Mesendoderm (in vitro differentiated cells): Measurements from ENCODE around the gene OR6X1.

ENCODE experiments used
- DNase-seq: peaks from one replicate; pipeline ENCODE4 v3.0.0; 2013
- H2AK5ac ChIP-seq: 2 replicates; pipeline ENCODE4 v1.6.1; 2013; ENCODE audit warnings: low read length, inconsistent platforms
- H2BK120ac ChIP-seq: 2 replicates; pipeline ENCODE4 v1.6.1; 2013; ENCODE audit warnings: low read depth, mild to moderate bottlenecking, low read length, moderate library complexity, mixed read lengths
- H2BK15ac ChIP-seq: replicated peaks from 2 replicates; pipeline ENCODE4 v1.6.1; 2013; ENCODE audit warnings: low read depth, mild to moderate bottlenecking, moderate library complexity
- H2BK5ac ChIP-seq: 2 replicates; pipeline ENCODE4 v1.6.1; 2013; ENCODE audit warnings: low read length, inconsistent platforms
- H3K18ac ChIP-seq: 2 replicates; pipeline ENCODE4 v1.6.1; 2013; ENCODE audit warnings: mild to moderate bottlenecking, low read length, mixed read lengths
- H3K23ac ChIP-seq: one replicate; pipeline ENCODE4 v1.6.1; 2013; ENCODE audit warnings: low read length
- H3K27ac ChIP-seq: 2 replicates; pipeline ENCODE4 v1.5.1; 2013; ENCODE audit warnings: low read depth, mild to moderate bottlenecking, inconsistent platforms, low read length, moderate library complexity
- H3K27me3 ChIP-seq: 2 replicates; pipeline ENCODE4 v1.6.1; 2013; ENCODE audit warnings: low read length, control low read depth, mild to moderate bottlenecking, inconsistent platforms; ENCODE audit not compliant: insufficient read depth, poor library complexity
- H3K36me3 ChIP-seq: 2 replicates; pipeline ENCODE4 v1.6.1; 2013; ENCODE audit warnings: low read length, inconsistent platforms; ENCODE audit not compliant: control insufficient read depth, insufficient read depth
- H3K4ac ChIP-seq: one replicate; pipeline ENCODE4 v1.6.1; 2013; ENCODE audit warnings: low read depth, mild to moderate bottlenecking, low read length, moderate library complexity
- H3K4me1 ChIP-seq: 2 replicates; pipeline ENCODE4 v1.6.1; 2013; ENCODE audit warnings: low read depth, low read length, inconsistent platforms; ENCODE audit not compliant: control insufficient read depth
- H3K4me2 ChIP-seq: 2 replicates; pipeline ENCODE4 v1.6.1; 2013; ENCODE audit warnings: low read length
- H3K4me3 ChIP-seq: 2 replicates; pipeline ENCODE4 v1.5.1; 2013; ENCODE audit warnings: mild to moderate bottlenecking, low read length
- H3K56ac ChIP-seq: one replicate; pipeline ENCODE4 v1.6.1; 2013; ENCODE audit warnings: low read length
- H3K79me1 ChIP-seq: 2 replicates; pipeline ENCODE4 v1.6.1; 2013; ENCODE audit warnings: low read length, inconsistent platforms
- H3K79me2 ChIP-seq: 2 replicates; pipeline ENCODE4 v1.6.1; 2013; ENCODE audit warnings: mild to moderate bottlenecking, low read length; ENCODE audit not compliant: control insufficient read depth, insufficient read depth
- H3K9ac ChIP-seq: 2 replicates; pipeline ENCODE4 v1.6.1; 2013; ENCODE audit warnings: low read length, inconsistent platforms
- H4K5ac ChIP-seq: one replicate; pipeline ENCODE4 v1.6.1; 2013; ENCODE audit warnings: low read length
- H4K8ac ChIP-seq: one replicate; pipeline ENCODE4 v1.6.1; 2013; ENCODE audit warnings: low read depth, mild to moderate bottlenecking, control low read depth, low read length, moderate library complexity
- WGBS: extraction: QIAGEN DNeasy Blood & Tissue Kit; methylation state at CpG from one replicate; pipeline ENCODE4 v1.1.7; 2013; ENCODE audit warnings: low lambda C conversion rate, missing lambda C conversion rate; ENCODE audit not compliant: insufficient coverage; ENCODE audit errors: extremely low coverage; 5-methylcytosine and 5-hydroxymethylcytosine counted together

Gene OR6X1

GRCh38 chr11:123775715-123776549, 21.6 kb upstream of the OR6X1 start:
- Histone ChIP-seq H3K4me1 (peaks cover 6% of the 10 kb centered on the region), H3K27ac (peak overlapping the region; percentile 88)

GRCh38 chr11:123775289-123775688, 21.0 kb upstream of the OR6X1 start:
- Histone ChIP-seq H3K79me2 (no peaks in the 10 kb centered on the region), H3K36me3 (no peaks in the 10 kb centered on the region), H3K56ac (no peak overlapping the region), H2BK120ac (no peak overlapping the region), H3K9ac (no peak overlapping the region), H3K79me1 (no peaks in the 10 kb centered on the region), H3K23ac (no peak overlapping the region), H2AK5ac (no peak overlapping the region), H4K8ac (no peak overlapping the region), H3K4me1 (peaks cover 4% of the 10 kb centered on the region), H3K4me2 (no peak overlapping the region), H2BK15ac (no peak overlapping the region), H3K18ac (no peak overlapping the region), H3K4me3 (no peak overlapping the region), H4K5ac (no peak overlapping the region), H2BK5ac (no peak overlapping the region), H3K27me3 (no peaks in the 10 kb centered on the region), H3K4ac (no peak overlapping the region), H3K27ac (no peak overlapping the region)
- DNase-seq: peak; percentile 97
- no CpG with 5 or more reads among the region's 1 CpG for WGBS

More at GRCh38 chr11:123775715-123776549, 21.6 kb upstream of the OR6X1 start:
- H4K8ac ChIP-seq: no peak overlapping the region
- DNase-seq: peak; percentile 33
- peak overlapping the region; percentile 97 for H3K18ac ChIP-seq
- H2BK5ac ChIP-seq: peak overlapping the region; percentile 96
- H3K9ac ChIP-seq: peak overlapping the region; percentile 20
- H3K79me2 ChIP-seq: no peaks in the 10 kb centered on the region
- no peak overlapping the region for H3K4me3 ChIP-seq
- H3K79me1 ChIP-seq: no peaks in the 10 kb centered on the region
- H3K4me2 ChIP-seq: no peak overlapping the region
- H2BK120ac ChIP-seq: peak overlapping the region; percentile 97
- no peaks in the 10 kb centered on the region for H3K36me3 ChIP-seq
- H3K27me3 ChIP-seq: no peaks in the 10 kb centered on the region
- no peak overlapping the region for H3K4ac ChIP-seq
- WGBS: 100% methylated on average over 1 of the region's 4 CpGs
- no peak overlapping the region for H2AK5ac ChIP-seq
- no peak overlapping the region for H4K5ac ChIP-seq
- peak overlapping the region; percentile 77 for H3K56ac ChIP-seq
- no peak overlapping the region for H3K23ac ChIP-seq
- peak overlapping the region; percentile 74 for H2BK15ac ChIP-seq

GRCh38 chr11:123773959-123774358, 19.6 kb upstream of the OR6X1 start:
- no peak overlapping the region for H2AK5ac ChIP-seq
- no peak overlapping the region for H3K4me2 ChIP-seq
- no peak overlapping the region for H3K18ac ChIP-seq
- no peaks in the 10 kb centered on the region for H3K27me3 ChIP-seq
- H2BK5ac ChIP-seq: no peak overlapping the region
- H3K56ac ChIP-seq: peak overlapping the region; percentile 47
- H3K9ac ChIP-seq: no peak overlapping the region
- no peaks in the 10 kb centered on the region for H3K36me3 ChIP-seq
- peak overlapping the region; percentile 88 for H2BK120ac ChIP-seq
- H3K27ac ChIP-seq: no peak overlapping the region
- H4K8ac ChIP-seq: no peak overlapping the region
- no peak overlapping the region for H3K4me3 ChIP-seq
- no peak overlapping the region for H4K5ac ChIP-seq
- peak overlapping the region; percentile 92 for H2BK15ac ChIP-seq
- DNase-seq: no peak
- H3K4me1 ChIP-seq: peaks cover 4% of the 10 kb centered on the region
- H3K4ac ChIP-seq: peak overlapping the region; percentile 81
- H3K79me1 ChIP-seq: no peaks in the 10 kb centered on the region
- no peaks in the 10 kb centered on the region for H3K79me2 ChIP-seq
- WGBS: no CpG with 5 or more reads among the region's 1 CpG
- no peak overlapping the region for H3K23ac ChIP-seq

- Histone ChIP-seq H3K4me1 (peaks cover 4% of the 10 kb centered on the region), H3K4ac (no peak overlapping the region), H3K4me3 (no peak overlapping the region), H3K56ac (peak overlapping the region; percentile 22), H3K18ac (peak overlapping the region; percentile 92), H3K9ac (no peak overlapping the region), H3K79me1 (no peaks in the 10 kb centered on the region), H3K23ac (no peak overlapping the region), H3K27me3 (no peaks in the 10 kb centered on the region), H2BK120ac (no peak overlapping the region), H2AK5ac (no peak overlapping the region), H4K5ac (no peak overlapping the region), H3K79me2 (no peaks in the 10 kb centered on the region), H3K36me3 (no peaks in the 10 kb centered on the region), H4K8ac (no peak overlapping the region), H3K27ac (no peak overlapping the region), H3K4me2 (no peak overlapping the region), H2BK5ac (no peak overlapping the region), H2BK15ac (no peak overlapping the region)
- no peak for DNase-seq
- WGBS: no CpG with 5 or more reads among the region's 2 CpGs
These were observed 18.7 kb upstream of the OR6X1 start for GRCh38 chr11:123773026-123773425.

GRCh38 chr11:123771664-123772063, 17.3 kb upstream of the OR6X1 start:
- no peaks in the 10 kb centered on the region for H3K27me3 ChIP-seq
- H2BK15ac ChIP-seq: no peak overlapping the region
- H3K4me2 ChIP-seq: no peak overlapping the region
- DNase-seq: no peak
- no CpG with 5 or more reads among the region's 3 CpGs for WGBS
- H4K5ac ChIP-seq: no peak overlapping the region
- H3K9ac ChIP-seq: no peak overlapping the region
- H3K23ac ChIP-seq: no peak overlapping the region
- H4K8ac ChIP-seq: no peak overlapping the region
- H3K27ac ChIP-seq: no peak overlapping the region
- no peak overlapping the region for H3K4me3 ChIP-seq
- H3K4me1 ChIP-seq: peaks cover 4% of the 10 kb centered on the region
- H3K56ac ChIP-seq: no peak overlapping the region
- H2AK5ac ChIP-seq: no peak overlapping the region
- H3K79me1 ChIP-seq: no peaks in the 10 kb centered on the region
- no peak overlapping the region for H2BK5ac ChIP-seq
- no peaks in the 10 kb centered on the region for H3K79me2 ChIP-seq
- H2BK120ac ChIP-seq: no peak overlapping the region
- H3K36me3 ChIP-seq: no peaks in the 10 kb centered on the region
- H3K4ac ChIP-seq: no peak overlapping the region
- H3K18ac ChIP-seq: no peak overlapping the region

GRCh38 chr11:123770712-123771111, 16.4 kb upstream of the OR6X1 start:
- Histone ChIP-seq H4K8ac (no peak overlapping the region), H3K9ac (no peak overlapping the region), H2BK15ac (no peak overlapping the region), H4K5ac (no peak overlapping the region), H2BK5ac (no peak overlapping the region), H3K27me3 (no peaks in the 10 kb centered on the region), H3K79me2 (no peaks in the 10 kb centered on the region), H3K4me2 (no peak overlapping the region), H3K23ac (no peak overlapping the region), H2AK5ac (no peak overlapping the region), H3K36me3 (no peaks in the 10 kb centered on the region), H3K27ac (no peak overlapping the region), H2BK120ac (no peak overlapping the region), H3K4me3 (no peak overlapping the region), H3K56ac (no peak overlapping the region), H3K4ac (no peak overlapping the region), H3K79me1 (no peaks in the 10 kb centered on the region), H3K18ac (no peak overlapping the region), H3K4me1 (peaks cover under 1% of the 10 kb centered on the region)
- DNase-seq: no peak
